Inflammatory macrophage treated with lipopolysaccharide for 1 hour (primary cell): ENCODE results near the gene GAL.
A peak's percentile ranks its signal among the peaks of the same experiment; 100 is the strongest.
"Not testable (repeated sequence)": the region's sequence is repeated elsewhere in the genome, so short reads cannot be mapped to it uniquely, and the experiment has no call there.

Experiments
- DNase-seq, 2 donors: peaks; one replicate each; pipeline ENCODE4 v3.0.0-alpha.2; 2020 to 2022

GAL gene

GRCh38 chr11:68684385-68685356 is at the start of gene GAL:
Gene GAL (plus strand): TSS chr11:68684544. CDS start chr11:68684924, 380 bp downstream.
- peak in 1 of 2 donors; percentile 7 for DNase-seq

- DNase-seq, result not testable (repeated sequence)
These were observed 49.7 kb upstream of the GAL start for GRCh38 chr11:68634606-68635005.

- DNase-seq, result not testable (repeated sequence)
These were observed 49.2 kb upstream of the GAL start for GRCh38 chr11:68635172-68635571.

- not testable (repeated sequence) for DNase-seq
These were observed 48.5 kb upstream of the GAL start for GRCh38 chr11:68635883-68636282.

- DNase-seq, result not testable (repeated sequence)
These were observed 45.0 kb upstream of the GAL start for GRCh38 chr11:68639322-68639721.

- DNase-seq, result no peak
These were observed 42.5 kb upstream of the GAL start for GRCh38 chr11:68641880-68642279.

GRCh38 chr11:68643585-68643984 is 40.8 kb upstream of the GAL start:
- no peak for DNase-seq

- no peak for DNase-seq
These were observed 37.5 kb upstream of the GAL start for GRCh38 chr11:68646832-68647231.

- DNase-seq, result no peak
These were observed 34.3 kb upstream of the GAL start for GRCh38 chr11:68649851-68650555.

- DNase-seq, result no peak
These were observed 33.5 kb upstream of the GAL start for GRCh38 chr11:68650801-68651200.

GRCh38 chr11:68651208-68651984 is 32.9 kb upstream of the GAL start:
- DNase-seq, result no peak

- DNase-seq, result no peak
These were observed 32.2 kb upstream of the GAL start for GRCh38 chr11:68651985-68652682.

- DNase-seq, result no peak
These were observed 31.6 kb upstream of the GAL start for GRCh38 chr11:68652683-68653156.

GRCh38 chr11:68653486-68654430 is 30.6 kb upstream of the GAL start:
- DNase-seq, result no peak

- no peak for DNase-seq
These were observed 29.4 kb upstream of the GAL start for GRCh38 chr11:68654978-68655377.

GRCh38 chr11:68655406-68655805 is 28.9 kb upstream of the GAL start:
- no peak for DNase-seq

GRCh38 chr11:68655806-68656205 is 28.5 kb upstream of the GAL start:
- DNase-seq, result no peak

- no peak for DNase-seq
These were observed 27.1 kb upstream of the GAL start for GRCh38 chr11:68657021-68657780.

- DNase-seq, result no peak
These were observed 26.2 kb upstream of the GAL start for GRCh38 chr11:68658097-68658496.

GRCh38 chr11:68658661-68659060 is 25.7 kb upstream of the GAL start:
- DNase-seq, result no peak
